ENCODE measurements around the gene VPS13D.
A peak's percentile ranks its signal among the peaks of the same experiment; 100 is the strongest.

Gene VPS13D

DNA sequence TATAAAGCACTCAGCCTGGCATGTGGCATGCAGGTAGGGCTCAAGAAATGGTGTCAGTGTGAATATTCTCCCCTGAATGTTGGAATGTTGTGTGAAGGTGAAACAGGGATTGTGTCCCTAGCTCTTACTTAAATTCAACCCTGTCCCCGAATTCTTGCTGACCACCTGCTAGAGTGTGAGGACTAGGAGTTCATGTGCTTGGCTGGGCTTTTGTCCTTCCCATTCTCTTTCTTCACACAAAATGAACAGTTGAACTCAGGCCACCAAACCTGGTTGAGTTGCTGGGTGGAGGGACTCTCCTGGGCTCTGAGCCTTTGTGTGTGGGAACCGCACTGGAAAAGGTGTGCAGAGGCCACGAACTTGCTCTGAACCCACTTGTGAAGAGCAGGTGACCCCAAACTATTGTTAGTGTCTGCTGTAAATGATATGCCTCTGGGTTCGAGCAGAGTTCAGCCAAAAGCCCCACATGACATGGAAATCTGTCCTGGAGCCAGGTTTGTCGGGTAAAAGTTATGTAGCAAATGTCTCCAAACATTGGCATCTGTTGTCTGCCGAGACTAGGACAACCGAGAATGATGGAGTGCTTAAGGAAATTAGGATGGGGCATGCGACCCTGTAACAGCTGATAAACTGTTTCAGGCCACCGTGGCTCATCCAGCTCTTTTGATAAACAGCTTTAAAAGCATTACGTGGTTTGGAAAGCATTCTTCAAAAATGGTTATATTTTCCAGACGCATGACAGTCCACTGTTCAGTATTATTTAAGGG is 243.9 kb downstream of the VPS13D start:
- Mint-ChIP-seq H3K9me3 (no peaks in the 10 kb centered on the region), H3K36me3 (peaks cover 7% of the 10 kb centered on the region), H3K27me3 (no peaks in the 10 kb centered on the region), H3K27ac (peak overlapping the region; percentile 93), H3K4me3 (no peak overlapping the region), H3K4me1 (peaks cover 38% of the 10 kb centered on the region)
- DNase-seq (ENCODE audit: low spot score in 2 of 2) (no peak), ATAC-seq (ENCODE audit: low read depth) (no peak)

DNA sequence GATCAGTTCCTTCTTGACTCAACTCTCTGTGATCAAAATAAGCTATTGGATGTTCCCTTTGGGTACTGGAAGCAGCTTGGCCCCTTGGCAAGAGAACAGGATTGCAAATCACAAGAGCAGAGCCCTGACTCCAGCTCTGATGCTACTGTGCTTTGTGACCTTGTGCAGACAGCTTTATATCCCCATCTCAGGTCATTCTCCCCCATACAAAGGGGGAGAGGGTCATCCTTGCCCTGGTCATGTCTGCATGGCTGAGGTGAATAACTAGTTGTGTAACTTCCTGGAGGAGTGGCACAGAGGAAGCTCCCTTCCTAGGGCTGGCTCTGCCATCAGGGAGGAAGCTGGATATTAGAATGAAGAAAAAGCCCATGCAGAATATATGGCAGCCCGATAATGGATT is 245.3 kb downstream of the VPS13D start:
- no peaks in the 10 kb centered on the region for H3K9me3 Mint-ChIP-seq
- no peaks in the 10 kb centered on the region for H3K27me3 Mint-ChIP-seq
- DNase-seq (ENCODE audit: low spot score in 2 of 2) (no peak), ATAC-seq (ENCODE audit: low read depth) (no peak)
- no peak overlapping the region for H3K4me3 Mint-ChIP-seq
- H3K36me3 Mint-ChIP-seq: peaks cover 8% of the 10 kb centered on the region
- peak overlapping the region; percentile 17 for H3K27ac Mint-ChIP-seq
- H3K4me1 Mint-ChIP-seq: peaks cover 49% of the 10 kb centered on the region

GRCh38 chr1:12475530-12475934 is 245.7 kb downstream of the VPS13D start:
- Mint-ChIP-seq H3K36me3 (peaks cover 9% of the 10 kb centered on the region), H3K4me1 (peaks cover 50% of the 10 kb centered on the region), H3K9me3 (no peaks in the 10 kb centered on the region), H3K27me3 (no peaks in the 10 kb centered on the region), H3K27ac (peak overlapping the region; percentile 17), H3K4me3 (no peak overlapping the region)
- no peak for DNase-seq (ENCODE audit: low spot score in 2 of 2)
- no peak for ATAC-seq (ENCODE audit: low read depth)

DNA sequence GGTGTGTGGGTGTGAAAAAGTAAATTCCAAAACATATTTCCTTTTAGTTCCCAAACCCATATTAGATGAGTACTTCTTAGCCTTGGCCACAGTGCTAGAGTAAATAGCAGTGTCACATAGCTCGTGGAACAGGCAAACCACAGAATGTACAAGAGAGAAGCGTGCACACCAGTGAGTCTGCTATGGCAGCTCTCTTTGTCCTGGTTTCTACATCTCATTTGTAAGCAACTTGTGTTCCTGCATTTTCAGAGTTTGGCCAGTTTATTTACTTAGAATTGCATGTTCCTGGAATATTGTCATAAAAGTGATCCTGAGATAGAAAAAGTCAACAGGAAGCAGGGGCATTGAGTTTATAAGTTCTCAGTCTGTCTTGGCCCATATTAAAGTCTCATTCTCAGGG is 246.1 kb downstream of the VPS13D start:
- Mint-ChIP-seq H3K27ac (peak overlapping the region; percentile 17), H3K4me1 (peaks cover 54% of the 10 kb centered on the region), H3K9me3 (no peaks in the 10 kb centered on the region), H3K27me3 (no peaks in the 10 kb centered on the region), H3K4me3 (no peak overlapping the region), H3K36me3 (peaks cover 9% of the 10 kb centered on the region)
- DNase-seq (ENCODE audit: low spot score in 2 of 2) (no peak), ATAC-seq (ENCODE audit: low read depth) (no peak)

- no peaks in the 10 kb centered on the region for H3K9me3 Mint-ChIP-seq
- H3K27me3 Mint-ChIP-seq: no peaks in the 10 kb centered on the region
- ATAC-seq (ENCODE audit: low read depth) (no peak), DNase-seq (ENCODE audit: low spot score in 2 of 2) (no peak)
- peaks cover 49% of the 10 kb centered on the region for H3K4me1 Mint-ChIP-seq
- peaks cover 9% of the 10 kb centered on the region for H3K36me3 Mint-ChIP-seq
- no peak overlapping the region for H3K4me3 Mint-ChIP-seq
- peak overlapping the region; percentile 5 for H3K27ac Mint-ChIP-seq
Measured at GRCh38 chr1:12477314-12477713, 247.5 kb downstream of the VPS13D start.

DNA sequence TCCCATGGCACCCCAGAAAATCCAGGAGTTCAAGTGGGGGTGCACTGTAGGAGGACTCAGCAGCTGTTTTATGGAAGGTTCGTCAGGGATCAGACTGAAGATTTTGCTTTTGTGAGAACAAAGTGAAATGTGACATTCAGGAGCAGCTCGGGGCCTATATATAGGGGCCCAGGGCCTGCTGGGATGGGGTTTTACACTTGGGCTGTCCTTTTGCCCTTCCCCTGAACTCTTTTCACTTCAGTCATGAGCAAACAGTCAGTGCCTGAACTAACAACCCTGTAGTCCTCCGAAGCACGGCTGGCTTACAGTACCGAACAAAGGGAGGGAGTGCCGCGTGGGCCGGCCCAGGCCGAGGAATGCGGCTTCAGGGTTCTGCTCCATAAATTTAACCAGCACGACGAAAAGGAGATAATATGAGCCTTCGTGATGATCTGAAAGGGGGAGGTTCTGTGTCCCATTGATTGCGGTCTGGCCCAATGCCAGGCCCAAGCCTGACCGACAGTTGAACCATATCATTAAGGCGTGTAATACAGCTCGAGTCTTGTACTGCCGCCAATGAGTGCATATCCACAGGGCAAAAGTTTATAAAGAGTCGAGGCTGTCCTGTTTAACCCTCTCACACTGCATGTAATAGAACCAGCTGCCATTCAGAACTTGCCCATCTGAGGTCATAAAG is 248.2 kb downstream of the VPS13D start:
- peaks cover 41% of the 10 kb centered on the region for H3K4me1 Mint-ChIP-seq
- H3K27ac Mint-ChIP-seq: peak overlapping the region; percentile 31
- H3K27me3 Mint-ChIP-seq: no peaks in the 10 kb centered on the region
- peaks cover 9% of the 10 kb centered on the region for H3K36me3 Mint-ChIP-seq
- H3K9me3 Mint-ChIP-seq: no peaks in the 10 kb centered on the region
- DNase-seq (ENCODE audit: low spot score in 2 of 2) (no peak), ATAC-seq (ENCODE audit: low read depth) (peak; percentile 30)
- no peak overlapping the region for H3K4me3 Mint-ChIP-seq

DNA sequence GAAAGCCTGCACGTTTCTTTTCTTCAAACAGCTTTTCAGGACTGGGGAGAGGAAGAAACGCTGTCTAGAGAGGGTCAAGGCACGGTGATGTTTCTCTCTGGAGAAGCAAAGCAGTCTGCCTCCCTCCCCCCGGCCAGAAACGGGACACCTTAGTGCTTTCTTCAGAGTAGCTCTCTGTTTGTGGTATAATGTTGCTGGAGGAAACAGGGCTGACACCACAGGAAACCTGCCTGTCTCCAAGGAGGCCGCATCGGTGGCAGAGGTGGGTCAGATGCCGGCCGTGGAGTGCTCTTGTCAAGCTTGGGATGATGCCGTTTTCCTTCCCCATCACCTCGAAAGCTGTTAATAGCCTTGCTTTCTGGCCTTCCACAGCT is 248.8 kb downstream of the VPS13D start:
- peaks cover 9% of the 10 kb centered on the region for H3K36me3 Mint-ChIP-seq
- ATAC-seq (ENCODE audit: low read depth) (no peak), DNase-seq (ENCODE audit: low spot score in 2 of 2) (no peak)
- H3K27me3 Mint-ChIP-seq: no peaks in the 10 kb centered on the region
- peak overlapping the region; percentile 31 for H3K27ac Mint-ChIP-seq
- peaks cover 36% of the 10 kb centered on the region for H3K4me1 Mint-ChIP-seq
- H3K9me3 Mint-ChIP-seq: no peaks in the 10 kb centered on the region
- no peak overlapping the region for H3K4me3 Mint-ChIP-seq

DNA sequence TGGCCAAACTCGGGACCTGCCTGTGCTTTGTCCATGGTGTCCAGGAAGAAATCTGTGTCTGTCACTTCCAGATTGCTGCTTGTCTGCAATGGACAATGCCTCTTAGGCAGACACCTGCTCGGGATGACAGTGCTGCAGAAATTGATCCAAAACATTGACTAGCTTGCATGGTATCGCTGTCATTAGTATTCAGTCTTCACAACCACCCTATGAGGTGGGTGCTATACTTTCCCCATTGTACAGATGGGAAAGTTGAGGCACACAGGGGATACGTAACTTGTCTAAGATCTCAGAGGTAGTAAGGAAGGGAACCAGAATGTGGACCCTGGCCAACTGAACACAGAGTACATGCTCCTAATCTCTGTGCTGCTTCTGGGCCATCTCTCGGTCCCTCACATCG is 249.5 kb downstream of the VPS13D start:
- no peaks in the 10 kb centered on the region for H3K27me3 Mint-ChIP-seq
- H3K4me3 Mint-ChIP-seq: no peak overlapping the region
- DNase-seq (ENCODE audit: low spot score in 2 of 2) (no peak), ATAC-seq (ENCODE audit: low read depth) (no peak)
- peaks cover 14% of the 10 kb centered on the region for H3K36me3 Mint-ChIP-seq
- H3K4me1 Mint-ChIP-seq: peaks cover 36% of the 10 kb centered on the region
- no peaks in the 10 kb centered on the region for H3K9me3 Mint-ChIP-seq
- H3K27ac Mint-ChIP-seq: peak overlapping the region; percentile 65

GRCh38 chr1:12480041-12480440 is 250.2 kb downstream of the VPS13D start:
- H3K36me3 Mint-ChIP-seq: peaks cover 14% of the 10 kb centered on the region
- ATAC-seq (ENCODE audit: low read depth) (no peak), DNase-seq (ENCODE audit: low spot score in 2 of 2) (no peak)
- H3K27me3 Mint-ChIP-seq: no peaks in the 10 kb centered on the region
- H3K27ac Mint-ChIP-seq: peak overlapping the region; percentile 65
- peaks cover 36% of the 10 kb centered on the region for H3K4me1 Mint-ChIP-seq
- no peaks in the 10 kb centered on the region for H3K9me3 Mint-ChIP-seq
- no peak overlapping the region for H3K4me3 Mint-ChIP-seq

- Mint-ChIP-seq H3K27ac (peak overlapping the region; percentile 29), H3K9me3 (no peaks in the 10 kb centered on the region), H3K4me1 (peaks cover 36% of the 10 kb centered on the region), H3K4me3 (no peak overlapping the region), H3K27me3 (no peaks in the 10 kb centered on the region), H3K36me3 (peaks cover 16% of the 10 kb centered on the region)
- ATAC-seq (ENCODE audit: low read depth): no peak
- DNase-seq (ENCODE audit: low spot score in 2 of 2): no peak
Measured at GRCh38 chr1:12480748-12481362, 251.0 kb downstream of the VPS13D start.

DNA sequence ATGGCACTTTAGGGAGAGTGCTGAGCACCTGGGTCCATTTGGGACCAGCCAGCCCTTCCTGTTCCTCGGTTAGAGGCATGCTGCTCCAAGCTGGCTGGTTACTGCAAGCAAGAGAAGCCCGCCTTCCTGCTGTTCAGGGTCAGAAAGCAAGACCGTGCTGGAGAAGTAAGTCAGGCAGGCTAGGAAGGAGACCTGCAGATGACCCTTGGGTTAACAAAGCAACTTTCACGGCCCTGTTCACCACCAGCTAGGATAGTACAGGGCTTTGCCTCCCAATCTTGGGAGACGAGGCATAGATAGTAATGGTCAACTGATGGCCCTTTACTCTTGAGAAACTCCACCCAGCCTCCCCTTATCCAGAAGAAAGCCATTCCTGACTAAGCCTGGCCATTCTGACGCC is 252.1 kb downstream of the VPS13D start:
- no peak for ATAC-seq (ENCODE audit: low read depth)
- no peaks in the 10 kb centered on the region for H3K27me3 Mint-ChIP-seq

DNA sequence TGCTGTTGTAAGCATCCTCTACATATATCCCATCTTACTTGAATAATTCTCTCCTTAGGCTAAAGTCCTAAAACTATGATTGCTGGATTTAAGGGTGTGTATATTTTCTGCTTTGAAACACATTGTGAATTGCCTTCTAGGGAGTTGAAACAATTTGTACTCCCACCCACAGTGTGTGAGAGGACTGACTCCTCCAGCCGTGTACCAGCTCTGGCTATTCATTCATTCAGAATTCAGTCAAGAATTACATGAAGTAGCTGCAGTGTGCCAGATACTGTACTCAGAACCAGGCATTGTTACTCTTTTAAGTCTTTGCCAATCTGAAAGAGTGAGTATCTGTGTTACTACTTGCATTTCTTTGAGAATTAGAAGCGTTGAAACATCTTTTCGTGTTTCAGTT is 253.2 kb downstream of the VPS13D start:
- H3K27ac Mint-ChIP-seq: no peak overlapping the region
- peaks cover 17% of the 10 kb centered on the region for H3K36me3 Mint-ChIP-seq
- H3K9me3 Mint-ChIP-seq: no peaks in the 10 kb centered on the region
- H3K27me3 Mint-ChIP-seq: no peaks in the 10 kb centered on the region
- DNase-seq (ENCODE audit: low spot score in 2 of 2) (no peak), ATAC-seq (ENCODE audit: low read depth) (no peak)
- no peak overlapping the region for H3K4me3 Mint-ChIP-seq
- peaks cover 27% of the 10 kb centered on the region for H3K4me1 Mint-ChIP-seq

More for the DNA sequence above, 252.1 kb downstream of the VPS13D start:
- DNase-seq (ENCODE audit: low spot score in 2 of 2): no peak
- Mint-ChIP-seq H3K4me3 (no peak overlapping the region), H3K36me3 (peaks cover 21% of the 10 kb centered on the region), H3K27ac (no peak overlapping the region), H3K4me1 (peaks cover 31% of the 10 kb centered on the region), H3K9me3 (no peaks in the 10 kb centered on the region)

DNA sequence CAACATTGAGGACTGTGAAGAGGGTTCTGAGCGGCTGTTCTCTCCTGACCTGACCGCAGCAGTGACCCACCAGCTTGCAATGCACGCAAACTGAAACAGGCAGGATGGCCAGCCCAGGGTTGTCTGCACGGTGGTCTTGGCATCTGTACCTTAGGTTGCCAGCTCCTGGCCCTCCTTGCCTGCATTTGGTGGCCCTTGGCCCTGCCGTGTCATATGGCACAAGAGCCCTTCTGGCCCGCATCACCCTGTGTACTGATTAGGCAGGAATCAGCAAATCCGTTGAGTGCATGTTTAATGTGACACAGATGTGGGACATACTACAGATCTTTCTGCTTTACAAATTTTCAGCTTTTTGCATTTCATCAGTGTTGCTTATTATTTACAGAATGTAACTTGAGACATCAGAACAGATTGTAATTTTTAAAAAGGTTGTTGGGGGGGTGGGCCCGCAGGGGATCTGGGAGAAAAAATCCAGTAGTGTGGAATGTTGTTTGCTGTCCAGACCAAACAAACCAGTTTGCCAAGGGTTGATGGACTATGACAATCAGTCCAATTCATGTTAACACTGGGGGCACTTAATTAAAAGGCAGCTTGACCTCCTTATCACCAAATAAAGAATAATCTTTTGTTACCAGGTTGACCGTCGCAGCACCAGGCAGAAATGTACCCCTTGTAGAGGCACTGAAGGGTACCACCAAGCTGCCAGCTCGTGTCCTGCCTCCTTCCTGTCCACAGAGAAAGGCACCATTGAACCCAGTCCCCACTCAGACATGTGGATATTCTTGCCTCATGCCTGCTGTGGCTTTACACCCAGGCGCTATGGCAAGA is 255.6 kb downstream of the VPS13D start:
- no peak overlapping the region for H3K27ac Mint-ChIP-seq
- peaks cover 8% of the 10 kb centered on the region for H3K4me1 Mint-ChIP-seq
- DNase-seq (ENCODE audit: low spot score in 2 of 2): no peak
- no peak for ATAC-seq (ENCODE audit: low read depth)
- peaks cover 20% of the 10 kb centered on the region for H3K36me3 Mint-ChIP-seq
- no peak overlapping the region for H3K4me3 Mint-ChIP-seq
- no peaks in the 10 kb centered on the region for H3K9me3 Mint-ChIP-seq
- no peaks in the 10 kb centered on the region for H3K27me3 Mint-ChIP-seq

DNA sequence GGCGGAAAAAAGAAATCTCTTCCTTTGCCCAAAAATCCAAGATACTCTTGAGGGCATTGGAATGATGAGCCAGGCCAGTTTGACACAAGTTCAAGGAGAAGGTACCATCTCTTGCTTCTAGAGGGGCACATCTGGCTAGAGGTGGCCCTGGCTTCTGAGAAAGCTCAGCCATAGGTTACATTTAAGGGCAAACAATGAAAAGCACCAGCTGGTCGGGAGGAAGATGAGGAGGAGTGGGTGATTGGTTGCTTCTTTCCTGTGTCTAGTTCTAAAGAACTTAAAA is 256.2 kb downstream of the VPS13D start:
- Mint-ChIP-seq H3K4me1 (peaks cover 4% of the 10 kb centered on the region), H3K36me3 (peaks cover 21% of the 10 kb centered on the region), H3K27ac (no peak overlapping the region), H3K27me3 (no peaks in the 10 kb centered on the region), H3K4me3 (no peak overlapping the region), H3K9me3 (no peaks in the 10 kb centered on the region)
- DNase-seq (ENCODE audit: low spot score in 2 of 2) (no peak), ATAC-seq (ENCODE audit: low read depth) (no peak)

Measured in memory B cell (primary cell).